ENCODE results near the gene DIP2A.

The DIP2A gene

DNA sequence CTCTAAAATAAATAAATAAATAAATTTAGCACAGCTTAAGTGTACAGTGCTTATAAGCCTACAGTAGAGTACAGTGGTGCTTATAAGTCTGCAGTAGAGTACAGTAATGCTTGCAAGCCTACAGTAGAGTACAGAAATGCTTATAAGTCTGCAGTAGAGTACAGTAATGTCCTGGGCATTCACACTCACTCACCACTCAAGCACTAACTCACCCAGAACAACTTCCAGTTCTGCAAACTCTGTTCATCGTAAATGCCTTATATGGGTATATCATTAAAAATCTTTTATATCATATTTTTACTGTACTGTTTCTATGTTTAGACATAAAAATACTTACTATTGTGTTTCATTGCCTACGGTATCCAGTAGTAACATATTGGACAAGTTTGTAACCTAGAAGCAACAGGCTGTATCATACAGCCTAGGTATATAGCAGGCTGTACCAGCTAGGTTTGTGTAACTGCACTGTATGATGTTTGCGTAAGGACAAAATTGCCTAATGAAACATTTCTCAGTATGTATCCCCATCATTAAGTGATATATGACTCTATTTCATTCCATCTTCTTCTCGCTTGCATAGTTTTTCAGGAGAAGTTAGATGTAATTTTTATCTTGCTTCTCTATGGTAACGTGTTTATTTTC lies 160.2 kb downstream of the DIP2A start:
- Histone ChIP-seq H3K27me3 (ENCODE audit: control insufficient read depth in 1 of 2, insufficient read depth in 2 of 2, low read length in 2 of 2) (no peaks in the 10 kb centered on the region), H3K9ac (ENCODE audit: low read length) (no peak overlapping the region)

More for the DNA sequence above, 160.2 kb downstream of the DIP2A start:
- Histone ChIP-seq H3K9me3 (ENCODE audit: low read length) (no peaks in the 10 kb centered on the region), H3K4me3 (ENCODE audit: low read depth in 1 of 2, low read length in 2 of 2) (no peak overlapping the region), H3K36me3 (ENCODE audit: insufficient read depth, low read length) (no peaks in the 10 kb centered on the region), H3K4me1 (ENCODE audit: insufficient read depth, low read length) (peaks cover 12% of the 10 kb centered on the region), H3K27ac (ENCODE audit: low read depth, low read length) (no peak overlapping the region)
